ENCODE data around the gene UFSP2.
"Not testable (repeated sequence)": the region's sequence is repeated elsewhere in the genome, so short reads cannot be mapped to it uniquely, and the experiment has no call there.

The UFSP2 gene

DNA sequence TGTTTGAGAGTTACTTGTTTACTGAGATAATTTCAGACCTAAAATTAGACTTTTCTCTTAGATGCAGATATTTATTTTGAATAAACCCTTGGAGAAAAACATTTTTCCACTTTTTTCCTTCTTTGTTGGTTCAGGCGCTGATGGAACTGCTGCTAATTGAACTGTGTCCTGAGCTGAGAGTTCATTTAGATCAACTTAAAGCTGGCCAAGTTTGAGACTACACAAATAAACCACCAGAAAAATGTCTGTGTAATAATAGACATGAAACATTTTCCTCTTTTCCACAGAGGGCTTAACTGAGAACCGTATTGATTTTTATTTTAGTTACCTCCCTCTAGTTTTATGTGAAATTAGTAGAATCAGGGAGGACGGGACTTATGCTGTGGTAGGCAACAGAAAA is 62.5 kb downstream of the UFSP2 start:
- TF ChIP-seq, protein P1, sequence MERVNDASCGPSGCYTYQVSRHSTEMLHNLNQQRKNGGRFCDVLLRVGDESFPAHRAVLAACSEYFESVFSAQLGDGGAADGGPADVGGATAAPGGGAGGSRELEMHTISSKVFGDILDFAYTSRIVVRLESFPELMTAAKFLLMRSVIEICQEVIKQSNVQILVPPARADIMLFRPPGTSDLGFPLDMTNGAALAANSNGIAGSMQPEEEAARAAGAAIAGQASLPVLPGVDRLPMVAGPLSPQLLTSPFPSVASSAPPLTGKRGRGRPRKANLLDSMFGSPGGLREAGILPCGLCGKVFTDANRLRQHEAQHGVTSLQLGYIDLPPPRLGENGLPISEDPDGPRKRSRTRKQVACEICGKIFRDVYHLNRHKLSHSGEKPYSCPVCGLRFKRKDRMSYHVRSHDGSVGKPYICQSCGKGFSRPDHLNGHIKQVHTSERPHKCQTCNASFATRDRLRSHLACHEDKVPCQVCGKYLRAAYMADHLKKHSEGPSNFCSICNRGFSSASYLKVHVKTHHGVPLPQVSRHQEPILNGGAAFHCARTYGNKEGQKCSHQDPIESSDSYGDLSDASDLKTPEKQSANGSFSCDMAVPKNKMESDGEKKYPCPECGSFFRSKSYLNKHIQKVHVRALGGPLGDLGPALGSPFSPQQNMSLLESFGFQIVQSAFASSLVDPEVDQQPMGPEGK (CRISPR knock-in tag; IDR thresholded peaks at IDR 0.05; ENCODE audit: borderline replicate concordance): no peak
- no peak for TF ChIP-seq BACH2 (CRISPR knock-in tag; IDR thresholded peaks at IDR 0.05; ENCODE audit: borderline replicate concordance)
- TF ChIP-seq ISL1 (CRISPR knock-in tag; IDR thresholded peaks at IDR 0.05): no peak
- TF ChIP-seq, protein P2, sequence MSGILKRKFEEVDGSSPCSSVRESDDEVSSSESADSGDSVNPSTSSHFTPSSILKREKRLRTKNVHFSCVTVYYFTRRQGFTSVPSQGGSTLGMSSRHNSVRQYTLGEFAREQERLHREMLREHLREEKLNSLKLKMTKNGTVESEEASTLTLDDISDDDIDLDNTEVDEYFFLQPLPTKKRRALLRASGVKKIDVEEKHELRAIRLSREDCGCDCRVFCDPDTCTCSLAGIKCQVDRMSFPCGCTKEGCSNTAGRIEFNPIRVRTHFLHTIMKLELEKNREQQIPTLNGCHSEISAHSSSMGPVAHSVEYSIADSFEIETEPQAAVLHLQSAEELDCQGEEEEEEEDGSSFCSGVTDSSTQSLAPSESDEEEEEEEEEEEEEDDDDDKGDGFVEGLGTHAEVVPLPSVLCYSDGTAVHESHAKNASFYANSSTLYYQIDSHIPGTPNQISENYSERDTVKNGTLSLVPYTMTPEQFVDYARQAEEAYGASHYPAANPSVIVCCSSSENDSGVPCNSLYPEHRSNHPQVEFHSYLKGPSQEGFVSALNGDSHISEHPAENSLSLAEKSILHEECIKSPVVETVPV (CRISPR knock-in tag; IDR thresholded peaks at IDR 0.05): no peak
- no peak for TF ChIP-seq ZC3H10 (CRISPR knock-in tag; IDR thresholded peaks at IDR 0.05)
- no peak for TF ChIP-seq GLIS3 (CRISPR knock-in tag; IDR thresholded peaks at IDR 0.05)
- TF ChIP-seq ZFP3 (CRISPR knock-in tag; IDR thresholded peaks at IDR 0.05): no peak
- no peak for TF ChIP-seq ZNF8 (CRISPR knock-in tag; IDR thresholded peaks at IDR 0.05)
- TF ChIP-seq, protein P3, sequence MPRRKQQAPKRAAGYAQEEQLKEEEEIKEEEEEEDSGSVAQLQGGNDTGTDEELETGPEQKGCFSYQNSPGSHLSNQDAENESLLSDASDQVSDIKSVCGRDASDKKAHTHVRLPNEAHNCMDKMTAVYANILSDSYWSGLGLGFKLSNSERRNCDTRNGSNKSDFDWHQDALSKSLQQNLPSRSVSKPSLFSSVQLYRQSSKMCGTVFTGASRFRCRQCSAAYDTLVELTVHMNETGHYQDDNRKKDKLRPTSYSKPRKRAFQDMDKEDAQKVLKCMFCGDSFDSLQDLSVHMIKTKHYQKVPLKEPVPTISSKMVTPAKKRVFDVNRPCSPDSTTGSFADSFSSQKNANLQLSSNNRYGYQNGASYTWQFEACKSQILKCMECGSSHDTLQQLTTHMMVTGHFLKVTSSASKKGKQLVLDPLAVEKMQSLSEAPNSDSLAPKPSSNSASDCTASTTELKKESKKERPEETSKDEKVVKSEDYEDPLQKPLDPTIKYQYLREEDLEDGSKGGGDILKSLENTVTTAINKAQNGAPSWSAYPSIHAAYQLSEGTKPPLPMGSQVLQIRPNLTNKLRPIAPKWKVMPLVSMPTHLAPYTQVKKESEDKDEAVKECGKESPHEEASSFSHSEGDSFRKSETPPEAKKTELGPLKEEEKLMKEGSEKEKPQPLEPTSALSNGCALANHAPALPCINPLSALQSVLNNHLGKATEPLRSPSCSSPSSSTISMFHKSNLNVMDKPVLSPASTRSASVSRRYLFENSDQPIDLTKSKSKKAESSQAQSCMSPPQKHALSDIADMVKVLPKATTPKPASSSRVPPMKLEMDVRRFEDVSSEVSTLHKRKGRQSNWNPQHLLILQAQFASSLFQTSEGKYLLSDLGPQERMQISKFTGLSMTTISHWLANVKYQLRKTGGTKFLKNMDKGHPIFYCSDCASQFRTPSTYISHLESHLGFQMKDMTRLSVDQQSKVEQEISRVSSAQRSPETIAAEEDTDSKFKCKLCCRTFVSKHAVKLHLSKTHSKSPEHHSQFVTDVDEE (CRISPR knock-in tag; IDR thresholded peaks at IDR 0.05): no peak
- no peak for TF ChIP-seq ZNF565 (CRISPR knock-in tag; conservative IDR thresholded peaks at IDR 0.05; ENCODE audit: low read depth)
- no peak for TF ChIP-seq ZNF70 (CRISPR knock-in tag; IDR thresholded peaks at IDR 0.05)
- TF ChIP-seq TOX (CRISPR knock-in tag; IDR thresholded peaks at IDR 0.05; ENCODE audit: borderline replicate concordance): no peak
- no peak for ATAC-seq

DNA sequence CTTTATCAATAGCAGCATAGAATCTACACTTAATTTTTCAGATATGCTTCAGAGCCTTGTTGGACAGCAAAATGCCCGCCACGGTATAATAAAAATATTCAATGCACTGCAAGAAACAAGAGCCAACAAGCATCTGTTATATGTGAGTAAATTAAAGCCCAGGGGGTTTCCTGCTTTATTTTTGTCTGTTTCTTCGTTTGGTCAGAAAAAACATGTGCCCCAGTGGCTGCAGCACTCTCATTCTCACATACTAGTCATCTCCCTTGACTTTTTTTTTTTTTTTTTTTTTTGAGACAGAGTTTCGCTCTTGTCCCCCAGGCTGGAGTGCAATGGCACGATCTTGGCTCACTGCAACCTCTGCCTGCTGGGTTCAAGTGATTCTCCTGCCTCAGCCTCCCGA is 63.2 kb downstream of the UFSP2 start:
- not testable (repeated sequence) for ATAC-seq

DNA sequence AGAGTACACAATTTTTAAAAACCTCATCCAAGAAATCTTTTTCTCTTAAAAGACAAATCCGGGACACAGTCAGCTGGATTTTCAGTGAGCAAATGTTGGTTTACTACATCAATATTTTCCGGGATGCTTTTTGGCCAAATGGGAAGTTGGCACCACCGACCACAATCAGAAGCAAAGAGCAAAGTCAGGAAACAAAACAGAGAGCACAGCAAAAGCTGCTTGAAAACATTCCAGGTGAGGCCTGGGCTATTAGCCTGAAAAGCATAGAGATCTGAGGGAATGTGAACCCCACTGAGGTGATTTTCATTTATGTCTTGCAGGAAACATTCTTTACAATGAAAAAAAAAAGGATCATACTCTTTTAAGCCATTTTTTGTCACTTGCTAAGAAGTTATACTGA is 63.9 kb downstream of the UFSP2 start:
- ATAC-seq: no peak
- TF ChIP-seq PPARA (CRISPR knock-in tag; IDR thresholded peaks at IDR 0.05; ENCODE audit: borderline replicate concordance) (no peak), ZNF70 (CRISPR knock-in tag; IDR thresholded peaks at IDR 0.05) (no peak), GLIS3 (CRISPR knock-in tag; IDR thresholded peaks at IDR 0.05) (no peak), ZFP3 (CRISPR knock-in tag; IDR thresholded peaks at IDR 0.05) (no peak), OSR1 (CRISPR knock-in tag; IDR thresholded peaks at IDR 0.05) (no peak), RARB (CRISPR knock-in tag; IDR thresholded peaks at IDR 0.05) (no peak), ESRRG (CRISPR knock-in tag; IDR thresholded peaks at IDR 0.05) (no peak), BACH2 (CRISPR knock-in tag; IDR thresholded peaks at IDR 0.05; ENCODE audit: borderline replicate concordance) (no peak), ISL1 (CRISPR knock-in tag; IDR thresholded peaks at IDR 0.05) (no peak), ZC3H10 (CRISPR knock-in tag; IDR thresholded peaks at IDR 0.05) (no peak), TCF4 (CRISPR knock-in tag; IDR thresholded peaks at IDR 0.05; ENCODE audit: borderline replicate concordance) (no peak), ZFP30 (CRISPR knock-in tag; IDR thresholded peaks at IDR 0.05) (no peak), CSDC2 (CRISPR knock-in tag; IDR thresholded peaks at IDR 0.05) (no peak), ZNF565 (CRISPR knock-in tag; conservative IDR thresholded peaks at IDR 0.05; ENCODE audit: low read depth) (no peak)
- TF ChIP-seq, protein P4, sequence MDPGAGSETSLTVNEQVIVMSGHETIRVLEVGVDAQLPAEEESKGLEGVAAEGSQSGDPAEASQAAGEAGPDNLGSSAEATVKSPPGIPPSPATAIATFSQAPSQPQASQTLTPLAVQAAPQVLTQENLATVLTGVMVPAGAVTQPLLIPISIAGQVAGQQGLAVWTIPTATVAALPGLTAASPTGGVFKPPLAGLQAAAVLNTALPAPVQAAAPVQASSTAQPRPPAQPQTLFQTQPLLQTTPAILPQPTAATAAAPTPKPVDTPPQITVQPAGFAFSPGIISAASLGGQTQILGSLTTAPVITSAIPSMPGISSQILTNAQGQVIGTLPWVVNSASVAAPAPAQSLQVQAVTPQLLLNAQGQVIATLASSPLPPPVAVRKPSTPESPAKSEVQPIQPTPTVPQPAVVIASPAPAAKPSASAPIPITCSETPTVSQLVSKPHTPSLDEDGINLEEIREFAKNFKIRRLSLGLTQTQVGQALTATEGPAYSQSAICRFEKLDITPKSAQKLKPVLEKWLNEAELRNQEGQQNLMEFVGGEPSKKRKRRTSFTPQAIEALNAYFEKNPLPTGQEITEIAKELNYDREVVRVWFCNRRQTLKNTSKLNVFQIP (CRISPR knock-in tag; IDR thresholded peaks at IDR 0.05; ENCODE audit: borderline replicate concordance, low read depth): no peak
- TF ChIP-seq, protein P5, sequence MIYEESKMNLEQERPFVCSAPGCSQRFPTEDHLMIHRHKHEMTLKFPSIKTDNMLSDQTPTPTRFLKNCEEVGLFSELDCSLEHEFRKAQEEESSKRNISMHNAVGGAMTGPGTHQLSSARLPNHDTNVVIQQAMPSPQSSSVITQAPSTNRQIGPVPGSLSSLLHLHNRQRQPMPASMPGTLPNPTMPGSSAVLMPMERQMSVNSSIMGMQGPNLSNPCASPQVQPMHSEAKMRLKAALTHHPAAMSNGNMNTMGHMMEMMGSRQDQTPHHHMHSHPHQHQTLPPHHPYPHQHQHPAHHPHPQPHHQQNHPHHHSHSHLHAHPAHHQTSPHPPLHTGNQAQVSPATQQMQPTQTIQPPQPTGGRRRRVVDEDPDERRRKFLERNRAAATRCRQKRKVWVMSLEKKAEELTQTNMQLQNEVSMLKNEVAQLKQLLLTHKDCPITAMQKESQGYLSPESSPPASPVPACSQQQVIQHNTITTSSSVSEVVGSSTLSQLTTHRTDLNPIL (CRISPR knock-in tag; IDR thresholded peaks at IDR 0.05; ENCODE audit: low read depth): no peak
- TF ChIP-seq, protein P2 (CRISPR knock-in tag; IDR thresholded peaks at IDR 0.05): no peak

All from SK-N-SH treated with all-trans-retinoic acid at 6 μM for 48 hours (cell line).